Activated naive CD8-positive, alpha-beta T cell treated with anti-CD3 and anti-CD28 coated beads for 36 hours (primary cell): ENCODE data around the gene CALN1. TPM values are rescaled to one million over a fixed set of nuclear protein-coding genes. Genes with fewer than 3 reads are reported as not detected.
A peak's percentile ranks its signal among the peaks of the same experiment; 100 is the strongest.

Experiments used
- DNase-seq: peaks from one replicate; pipeline ENCODE4 v3.0.0; 2021
- H3K27ac Mint-ChIP-seq: one replicate; pipeline ENCODE4 v1.8.0; 2022; ENCODE audit warnings: mild to moderate bottlenecking, moderate library complexity, mixed read lengths
- H3K27me3 Mint-ChIP-seq: one replicate; pipeline ENCODE4 v1.8.0; 2022; ENCODE audit warnings: mild to moderate bottlenecking, mixed read lengths
- H3K36me3 Mint-ChIP-seq: one replicate; pipeline ENCODE4 v1.8.0; 2021; ENCODE audit warnings: mild to moderate bottlenecking, mixed read lengths
- H3K4me1 Mint-ChIP-seq: one replicate; pipeline ENCODE4 v1.8.0; 2021; ENCODE audit warnings: mixed read lengths
- H3K4me3 Mint-ChIP-seq: one replicate; pipeline ENCODE4 v1.8.0; 2022; ENCODE audit warnings: mild to moderate bottlenecking, moderate library complexity, mixed read lengths
- H3K9me3 Mint-ChIP-seq: one replicate; pipeline ENCODE4 v1.8.0; 2022; ENCODE audit warnings: mixed read lengths
- total RNA-seq, 2 experiments: library from RNA; stranded (reverse); gene quantifications; one replicate each; pipeline ENCODE4 v1.2.3, GENCODE V29; 2021

The CALN1 gene
- total RNA-seq, 2 experiments from 2014 or later, result not detected

DNA sequence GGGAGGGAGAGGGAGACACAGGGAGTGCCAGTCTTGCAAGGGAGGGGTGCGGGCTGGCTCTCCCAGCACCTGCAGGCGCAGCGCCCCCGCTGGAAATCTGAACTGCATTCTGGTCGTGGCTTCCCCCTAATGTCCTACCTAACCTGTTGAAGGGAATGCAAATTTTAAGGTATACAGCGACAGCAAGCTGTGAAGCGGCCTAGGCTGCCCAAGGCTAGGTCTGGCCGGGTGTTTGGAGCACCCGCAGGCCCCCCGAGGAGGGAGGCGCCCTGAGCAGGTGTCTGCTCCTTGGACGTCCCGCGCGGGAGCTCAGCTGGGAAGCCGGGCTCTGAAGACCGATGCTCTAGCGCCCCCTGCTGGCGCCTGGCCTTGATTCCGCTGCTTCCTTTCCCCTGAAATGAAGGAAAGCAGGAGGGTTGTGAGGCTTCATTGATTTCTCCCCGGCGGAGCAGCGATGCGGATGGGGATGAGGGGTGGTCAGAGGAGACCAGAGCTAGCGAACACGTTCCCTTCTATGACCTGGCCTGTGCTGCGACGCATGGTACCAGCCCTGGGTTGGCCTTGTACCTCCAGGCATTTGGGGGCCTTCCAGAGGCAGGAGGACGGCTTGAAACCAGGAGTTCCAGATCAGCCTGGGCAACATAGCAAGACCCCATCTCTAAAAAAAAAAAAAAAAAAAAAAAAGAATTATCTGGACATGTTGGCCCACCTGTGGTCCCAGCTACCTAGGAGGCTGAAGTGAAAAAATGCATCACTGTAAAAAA is 678.8 kb downstream of the CALN1 start:
- Mint-ChIP-seq H3K36me3 (no peaks in the 10 kb centered on the region), H3K4me1 (no peaks in the 10 kb centered on the region), H3K9me3 (no peaks in the 10 kb centered on the region), H3K4me3 (no peak overlapping the region), H3K27ac (no peak overlapping the region), H3K27me3 (peaks cover 14% of the 10 kb centered on the region)
- DNase-seq, result peak; percentile 63

- no peaks in the 10 kb centered on the region for H3K36me3 Mint-ChIP-seq
- H3K9me3 Mint-ChIP-seq, result no peaks in the 10 kb centered on the region
- H3K4me3 Mint-ChIP-seq, result no peak overlapping the region
- no peak overlapping the region for H3K27ac Mint-ChIP-seq
- DNase-seq, result no peak
- H3K4me1 Mint-ChIP-seq, result no peaks in the 10 kb centered on the region
- H3K27me3 Mint-ChIP-seq, result peaks cover 18% of the 10 kb centered on the region
Measured at GRCh38 chr7:71731740-71732139, 680.4 kb downstream of the CALN1 start.
